K562 treated with DMSO at 1 percent for 48 hours (cell line): ENCODE measurements around the gene NOXRED1. TPM values are rescaled to one million over a fixed set of nuclear protein-coding genes. Genes with fewer than 3 reads are reported as not detected.

Source experiments
- total RNA-seq: library from RNA; unstranded; fragments of 300-600 nt; gene quantifications from 2 replicates; pipeline ENCODE4 v1.2.3, GENCODE V29; 2022; ENCODE audit warnings: low replicate concordance; ENCODE audit errors: extremely low read depth

Gene NOXRED1, protein sequence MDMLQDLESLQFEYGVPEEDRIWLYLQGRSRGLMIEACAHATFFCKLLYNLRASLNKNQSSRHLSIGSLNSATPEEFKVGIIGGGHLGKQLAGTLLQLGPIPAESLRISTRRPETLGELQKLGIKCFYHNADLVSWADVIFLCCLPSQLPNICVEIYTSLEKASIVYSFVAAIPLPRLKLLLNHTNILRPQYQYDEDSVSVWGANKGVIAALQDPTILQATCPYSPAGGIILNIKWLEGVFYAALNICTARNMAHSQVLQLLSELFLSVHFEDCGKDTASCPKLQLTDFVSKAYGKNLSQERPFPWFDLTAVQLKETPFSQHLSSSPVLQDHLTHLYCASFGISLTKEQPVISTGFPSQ
- total RNA-seq, result not detected in 2 replicates

DNA sequence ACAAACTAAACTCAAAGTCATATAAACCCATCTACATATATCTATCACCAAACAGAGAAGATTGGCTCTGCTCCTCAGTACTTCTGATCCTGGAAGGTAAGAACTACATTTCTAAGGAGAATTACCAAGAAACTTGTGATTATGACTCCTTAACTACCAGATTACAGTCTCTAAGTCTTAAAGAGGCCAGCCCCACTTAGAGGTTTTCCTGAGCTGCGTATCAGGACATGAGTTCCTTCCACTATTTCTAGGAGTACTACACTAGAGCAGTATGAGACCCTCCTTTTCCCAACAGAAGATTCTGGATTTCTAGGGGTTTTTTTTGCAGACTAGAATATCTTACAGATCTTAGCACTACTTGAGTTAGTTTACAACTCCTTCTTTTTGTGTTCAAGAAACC is at the start of gene NOXRED1:
TSS of gene NOXRED1 (minus strand) at position 101 of the 400 bp plus-strand sequence. CDS start 634 bp downstream, outside the sequence.

DNA sequence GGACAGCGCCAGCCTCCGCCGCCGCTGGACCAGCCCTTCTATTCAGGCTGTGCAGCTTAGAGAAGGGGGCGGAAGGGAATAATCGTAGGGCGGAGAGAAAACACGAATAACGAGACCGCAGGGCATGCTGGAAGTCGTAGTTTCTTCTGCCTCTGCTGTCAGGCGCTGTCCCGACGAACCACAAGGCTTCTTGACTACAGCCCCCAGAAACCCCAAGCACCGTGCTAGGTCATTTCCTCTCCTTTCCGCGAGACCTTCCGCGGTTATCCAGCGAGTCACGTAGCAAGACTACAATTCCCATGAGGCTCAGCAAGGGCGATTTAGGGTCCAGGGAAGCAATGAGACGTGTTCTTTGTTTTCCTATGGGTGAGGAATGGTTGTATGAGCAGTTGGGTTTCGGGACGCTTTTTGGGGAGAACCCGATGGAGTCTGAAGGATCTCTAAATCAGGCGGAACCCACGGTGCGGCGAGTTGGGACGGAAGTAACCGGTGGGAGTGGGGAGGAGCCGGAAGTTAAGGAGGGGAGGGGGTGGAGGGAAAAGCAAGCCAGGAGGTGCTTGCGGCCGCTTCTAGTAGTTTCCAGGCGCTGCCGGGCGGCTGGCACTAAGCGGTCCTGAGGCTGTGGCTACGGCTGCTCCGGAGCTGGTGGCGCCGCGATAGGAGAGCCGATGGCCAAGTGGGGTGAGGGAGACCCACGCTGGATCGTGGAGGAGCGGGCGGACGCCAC is 34.4 kb upstream of the NOXRED1 start, which contains the start of the genes AHSA1 and VIPAS39:
TSS of gene AHSA1 (plus strand) at position 572 of the 727 bp plus-strand sequence. CDS start at position 669, 97 bp downstream.
TSS of gene VIPAS39 (minus strand) at position 80 of the 727 bp plus-strand sequence. CDS start 3,499 bp downstream, outside the sequence.

DNA sequence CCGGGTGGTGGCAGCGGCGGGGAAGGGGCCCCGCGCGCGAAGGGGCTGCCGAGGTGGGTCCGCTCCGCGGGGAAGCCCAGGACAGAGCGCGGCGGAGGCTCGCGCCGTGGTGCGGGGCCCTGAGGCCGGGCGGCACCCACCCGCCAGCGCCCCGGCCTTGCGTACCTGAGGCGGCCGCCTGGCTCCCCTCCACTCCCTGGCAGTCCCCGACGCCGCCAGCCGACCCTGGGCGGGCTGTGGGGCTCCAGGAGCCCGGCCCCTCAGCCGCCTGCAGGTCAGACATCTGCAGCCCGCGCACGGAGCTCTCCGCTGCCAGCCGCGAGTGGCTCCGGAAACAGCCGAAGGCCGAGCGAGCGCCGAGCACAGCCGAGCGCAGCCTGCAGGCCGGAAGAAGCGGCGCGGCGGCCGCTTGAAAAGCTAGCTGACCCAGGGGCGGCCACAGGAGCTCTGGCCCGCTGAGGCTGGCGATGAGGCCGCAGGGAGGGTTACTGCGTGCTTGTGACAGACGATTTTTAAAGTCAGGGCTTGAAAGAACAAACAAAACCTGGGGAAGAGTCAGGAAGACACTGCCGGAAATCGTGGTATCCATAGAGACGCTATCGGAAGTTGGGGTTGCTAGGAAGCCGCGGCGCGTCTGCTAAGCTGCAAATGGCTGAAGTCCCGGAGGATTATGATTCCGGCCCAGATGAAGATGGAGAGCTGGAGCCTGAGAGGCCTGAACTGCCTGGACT is 46.4 kb downstream of the NOXRED1 start, which contains the start of the genes SAMD15 and TMED8:
TSS of gene SAMD15 (plus strand) at position 609 of the 731 bp plus-strand sequence. CDS start at position 649, 40 bp downstream.
TSS of gene TMED8 (minus strand) at position 324 of the 731 bp plus-strand sequence. CDS start at position 283, 41 bp downstream.

Other genes with a start within 250 kb of the NOXRED1 start
- not detected in 2 replicates for gene TMEM63C, start 241.7 kb downstream of the NOXRED1 start, total RNA-seq
- gene NGB, start 152.3 kb downstream of the NOXRED1 start, total RNA-seq, result not detected in 2 replicates
- gene POMT2, start 102.6 kb downstream of the NOXRED1 start, total RNA-seq, result not detected in 2 replicates
- not detected in 2 replicates for gene GSTZ1, start 102.5 kb downstream of the NOXRED1 start, total RNA-seq
- gene TMED8, start 46.4 kb downstream of the NOXRED1 start, total RNA-seq, result not detected in 2 replicates
- gene SAMD15, start 46.1 kb downstream of the NOXRED1 start, total RNA-seq, result not detected in 2 replicates
- gene VIPAS39, start 34.1 kb upstream of the NOXRED1 start, total RNA-seq, result not detected in 2 replicates
- not detected in 2 replicates for gene AHSA1, start 34.6 kb upstream of the NOXRED1 start, total RNA-seq
- not detected in 2 replicates for gene ISM2, start 75.3 kb upstream of the NOXRED1 start, total RNA-seq
- gene SPTLC2, start 193.1 kb upstream of the NOXRED1 start, total RNA-seq, result not detected in 2 replicates